K562 (cell line): ENCODE measurements around the gene SNW1. TPM values are rescaled to one million over a fixed set of nuclear protein-coding genes. Genes with fewer than 3 reads are reported as not detected.

Experiments
- MAFG ChIP-seq: fragments of 450-650 bp; conservative IDR thresholded peaks from 2 replicates; pipeline ENCODE4 v1.6.1; 2016; ENCODE audit warnings: missing genetic modification characterization, missing compliant biosample characterization
- POLR2A ChIP-seq: fragments of 450-650 bp; conservative IDR thresholded peaks from 2 replicates; pipeline ENCODE4 v1.6.1; 2016
- ZNF445 ChIP-seq: fragments of 250-450 bp; sonication (Bioruptor Pico); IDR thresholded peaks from 2 replicates; pipeline ENCODE4 v1.4.0; 2020; ENCODE audit warnings: low read depth, mild to moderate bottlenecking, moderate library complexity
- polyA plus RNA-seq, 8 experiments: library from polyadenylated mRNA; depleted of rRNA in 4 of 8; stranded (reverse) in 5 of 8; unstranded in 3 of 8; fragments of >200 nt; fragmentation: Nextera tagmentation in 2 of 8; fragmentation: Illumina TruSeq in 1 of 8; extraction: Ambion mirVana in 2 of 8; extraction: Trizol in 1 of 8; gene quantifications; 2 replicates each; pipeline versions ENCODE4 v1.2.1 to v1.2.3, GENCODE V29; 2011 to 2014; ENCODE audit warnings: inconsistent platforms in 1 of 8, missing spikeins in 1 of 8
- total RNA-seq, 7 experiments: library from RNA; depleted of rRNA in 6 of 7; stranded (reverse); fragments of >200 nt in 6 of 7; fragmentation: Illumina TruSeq in 2 of 7; extraction: Trizol in 2 of 7; gene quantifications; 2 replicates each; pipeline versions ENCODE4 v1.2.1 to v1.2.3, GENCODE V29; 2011 to 2021; ENCODE audit warnings: low replicate concordance in 1 of 7
- TF ChIP-seq, protein P1 (sequence below), 2 experiments: fragments of 450-650 bp; IDR thresholded peaks; 2 replicates each; pipeline ENCODE4 v1.6.1; 2016; ENCODE audit warnings: mild to moderate bottlenecking in 2 of 2, borderline replicate concordance in 1 of 2, low read depth in 1 of 2, moderate library complexity in 1 of 2
- TF ChIP-seq, protein P2 (sequence below): IDR thresholded peaks from 2 replicates; pipeline ENCODE4 v1.6.1; 2011; ENCODE audit warnings: borderline replicate concordance, low read depth, mild to moderate bottlenecking, moderate library complexity, low read length; ENCODE audit not compliant: insufficient read depth, poor library complexity, severe bottlenecking

The SNW1 gene
- total and polyA plus RNA-seq, 9 of the 15 experiments (the other 6 are each of a cell fraction or from before 2014, with no cell fraction given), result 64.4 to 143 (median 98.2) TPM

DNA sequence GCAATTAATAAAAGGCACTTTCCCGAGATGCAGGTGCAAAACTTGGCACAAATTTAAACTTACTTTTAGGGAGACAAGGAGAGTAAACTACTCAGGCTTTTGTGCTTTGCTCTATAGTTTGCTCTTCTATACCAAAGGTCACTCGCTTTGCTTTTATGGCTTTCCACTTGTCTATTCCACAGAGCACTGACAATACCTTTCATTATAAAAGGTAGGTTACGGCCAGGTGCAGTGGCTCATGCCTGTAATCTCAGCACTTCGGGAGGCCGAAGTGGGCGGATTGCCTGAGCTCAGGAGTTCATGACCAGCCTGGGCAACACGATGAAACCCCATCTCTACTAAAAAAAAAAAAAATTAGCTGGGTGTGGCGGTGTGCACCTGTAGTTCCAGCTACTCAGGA is 86.0 kb downstream of the SNW1 start (continued):
- TF ChIP-seq, protein P1, sequence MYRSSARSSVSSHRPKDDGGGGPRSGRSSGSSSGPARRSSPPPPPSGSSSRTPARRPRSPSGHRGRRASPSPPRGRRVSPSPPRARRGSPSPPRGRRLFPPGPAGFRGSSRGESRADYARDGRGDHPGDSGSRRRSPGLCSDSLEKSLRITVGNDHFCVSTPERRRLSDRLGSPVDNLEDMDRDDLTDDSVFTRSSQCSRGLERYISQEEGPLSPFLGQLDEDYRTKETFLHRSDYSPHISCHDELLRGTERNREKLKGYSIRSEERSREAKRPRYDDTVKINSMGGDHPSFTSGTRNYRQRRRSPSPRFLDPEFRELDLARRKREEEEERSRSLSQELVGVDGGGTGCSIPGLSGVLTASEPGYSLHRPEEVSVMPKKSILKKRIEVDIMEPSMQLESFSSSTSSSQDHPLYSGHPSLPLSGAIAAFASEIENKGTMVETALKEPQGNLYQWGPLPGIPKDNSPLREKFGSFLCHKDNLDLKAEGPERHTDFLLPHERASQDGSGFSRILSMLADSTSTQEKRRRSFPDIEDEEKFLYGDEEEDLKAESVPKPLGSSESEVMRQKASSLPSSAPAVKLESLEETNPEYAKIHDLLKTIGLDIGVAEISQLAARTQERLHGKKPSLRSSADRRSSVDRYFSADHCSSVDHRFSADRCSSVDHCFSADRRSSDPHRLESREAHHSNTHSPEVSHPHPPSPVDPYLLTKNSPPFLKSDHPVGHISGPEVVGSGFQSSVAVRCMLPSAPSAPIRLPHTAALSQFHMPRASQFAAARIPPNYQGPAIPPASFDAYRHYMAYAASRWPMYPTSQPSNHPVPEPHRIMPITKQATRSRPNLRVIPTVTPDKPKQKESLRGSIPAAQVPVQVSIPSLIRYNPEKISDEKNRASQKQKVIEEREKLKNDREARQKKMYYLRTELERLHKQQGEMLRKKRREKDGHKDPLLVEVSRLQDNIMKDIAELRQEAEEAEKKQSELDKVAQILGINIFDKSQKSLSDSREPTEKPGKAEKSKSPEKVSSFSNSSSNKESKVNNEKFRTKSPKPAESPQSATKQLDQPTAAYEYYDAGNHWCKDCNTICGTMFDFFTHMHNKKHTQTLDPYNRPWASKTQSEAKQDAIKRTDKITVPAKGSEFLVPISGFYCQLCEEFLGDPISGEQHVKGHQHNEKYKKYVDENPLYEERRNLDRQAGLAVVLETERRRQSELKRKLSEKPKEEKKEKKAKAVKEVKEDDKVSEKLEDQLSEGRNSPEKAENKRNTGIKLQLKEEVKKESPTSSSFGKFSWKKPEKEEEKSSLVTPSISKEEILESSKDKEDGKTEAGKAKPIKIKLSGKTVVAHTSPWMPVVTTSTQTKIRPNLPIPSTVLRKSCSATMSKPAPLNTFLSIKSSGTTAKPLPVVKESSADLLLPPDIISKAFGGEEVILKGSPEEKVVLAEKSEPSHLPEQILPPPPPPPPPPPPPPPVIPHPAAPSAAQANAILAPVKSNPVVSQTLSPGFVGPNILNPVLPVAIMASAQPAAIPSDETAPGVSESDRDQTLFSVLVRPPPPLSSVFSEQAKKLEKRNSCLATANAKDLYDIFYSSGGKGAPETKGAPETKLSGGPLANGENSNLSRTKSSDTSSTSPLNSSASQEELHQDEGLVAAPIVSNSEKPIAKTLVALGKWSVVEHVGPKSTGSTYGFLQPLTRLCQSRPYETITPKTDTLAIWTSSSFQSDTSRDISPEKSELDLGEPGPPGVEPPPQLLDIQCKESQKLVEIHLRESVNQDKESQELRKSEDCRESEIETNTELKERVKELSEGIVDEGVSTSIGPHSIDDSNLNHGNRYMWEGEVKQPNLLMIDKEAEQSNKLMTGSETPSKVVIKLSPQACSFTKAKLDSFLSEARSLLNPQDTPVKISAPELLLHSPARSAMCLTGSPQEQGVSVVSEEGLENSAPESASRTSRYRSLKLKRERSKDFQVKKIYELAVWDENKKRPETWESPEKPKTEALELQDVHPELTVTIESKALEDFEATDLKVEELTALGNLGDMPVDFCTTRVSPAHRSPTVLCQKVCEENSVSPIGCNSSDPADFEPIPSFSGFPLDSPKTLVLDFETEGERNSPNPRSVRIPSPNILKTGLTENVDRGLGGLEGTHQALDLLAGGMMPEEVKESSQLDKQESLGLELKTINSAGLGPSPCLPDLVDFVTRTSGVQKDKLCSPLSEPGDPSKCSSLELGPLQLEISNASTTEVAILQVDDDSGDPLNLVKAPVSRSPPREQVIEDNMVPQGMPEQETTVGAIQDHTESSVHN (IDR thresholded peaks at IDR 0.05; ENCODE audit: borderline replicate concordance in 1 of 2, low read depth in 1 of 2), result no peak
- TF ChIP-seq ZNF445 (CRISPR knock-in tag), result no peak
- TF ChIP-seq, protein P2, sequence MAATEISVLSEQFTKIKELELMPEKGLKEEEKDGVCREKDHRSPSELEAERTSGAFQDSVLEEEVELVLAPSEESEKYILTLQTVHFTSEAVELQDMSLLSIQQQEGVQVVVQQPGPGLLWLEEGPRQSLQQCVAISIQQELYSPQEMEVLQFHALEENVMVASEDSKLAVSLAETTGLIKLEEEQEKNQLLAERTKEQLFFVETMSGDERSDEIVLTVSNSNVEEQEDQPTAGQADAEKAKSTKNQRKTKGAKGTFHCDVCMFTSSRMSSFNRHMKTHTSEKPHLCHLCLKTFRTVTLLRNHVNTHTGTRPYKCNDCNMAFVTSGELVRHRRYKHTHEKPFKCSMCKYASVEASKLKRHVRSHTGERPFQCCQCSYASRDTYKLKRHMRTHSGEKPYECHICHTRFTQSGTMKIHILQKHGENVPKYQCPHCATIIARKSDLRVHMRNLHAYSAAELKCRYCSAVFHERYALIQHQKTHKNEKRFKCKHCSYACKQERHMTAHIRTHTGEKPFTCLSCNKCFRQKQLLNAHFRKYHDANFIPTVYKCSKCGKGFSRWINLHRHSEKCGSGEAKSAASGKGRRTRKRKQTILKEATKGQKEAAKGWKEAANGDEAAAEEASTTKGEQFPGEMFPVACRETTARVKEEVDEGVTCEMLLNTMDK, result no peak
- no peak for TF ChIP-seq MAFG (tag)
- no peak for TF ChIP-seq POLR2A
